DND-41 (cell line): Measurements from ENCODE around the gene SERP2.
"Not testable (repeated sequence)": the region's sequence is repeated elsewhere in the genome, so short reads cannot be mapped to it uniquely, and the experiment has no call there.

Experiments
- ATAC-seq: fragments of 200-7000 bp; cut with Tn5 transposase; 3 replicates; pipeline ENCODE4 v1.9.1; 2021; ENCODE audit warnings: low read depth; ENCODE audit not compliant: insufficient read depth
- DNase-seq: peaks from one replicate; pipeline ENCODE4 v3.0.0-alpha.2; 2020
- H2AFZ ChIP-seq: 2 replicates; pipeline ENCODE4 v1.6.0; 2012; ENCODE audit warnings: low read depth, low read length
- H3K27ac ChIP-seq: 2 replicates; pipeline ENCODE4 v1.5.1; 2012; ENCODE audit warnings: low read length, inconsistent platforms
- H3K27me3 ChIP-seq: fragments of 200-600 bp; sonication (generic); 2 replicates; pipeline ENCODE4 v1.6.0; 2012; ENCODE audit warnings: low read length, mild to moderate bottlenecking, inconsistent platforms; ENCODE audit not compliant: insufficient read depth, poor library complexity
- H3K36me3 ChIP-seq: 2 replicates; pipeline ENCODE4 v1.5.1; 2012; ENCODE audit warnings: low read length, inconsistent platforms; ENCODE audit not compliant: insufficient read depth
- H3K4me1 ChIP-seq: 2 replicates; pipeline ENCODE4 v1.5.1; 2012; ENCODE audit warnings: mild to moderate bottlenecking, low read length; ENCODE audit not compliant: insufficient read depth
- H3K4me2 ChIP-seq: 2 replicates; pipeline ENCODE4 v1.6.0; 2012; ENCODE audit warnings: mild to moderate bottlenecking, moderate library complexity, low read length, inconsistent platforms; ENCODE audit not compliant: insufficient read depth
- H3K4me3 ChIP-seq, 2 experiments: fragments of 200-600 bp in 1 of 2; shearing (Covaris generic) in 1 of 2; 2 replicates each; pipeline ENCODE4 v1.5.1; 2012 to 2016; ENCODE audit warnings: inconsistent platforms in 2 of 2, low read length in 2 of 2, mild to moderate bottlenecking in 2 of 2, low read depth in 1 of 2, moderate library complexity in 1 of 2
- H3K79me2 ChIP-seq: 2 replicates; pipeline ENCODE4 v1.6.0; 2012; ENCODE audit warnings: low read length, inconsistent platforms; ENCODE audit not compliant: insufficient read depth
- H3K9ac ChIP-seq: 2 replicates; pipeline ENCODE4 v1.6.0; 2012; ENCODE audit warnings: low read depth, mild to moderate bottlenecking, inconsistent platforms, low read length, moderate library complexity
- H3K9me3 ChIP-seq: 2 replicates; pipeline ENCODE4 v1.5.1; 2012; ENCODE audit warnings: low read length, moderate library complexity, mild to moderate bottlenecking, inconsistent platforms; ENCODE audit not compliant: insufficient read depth, severe bottlenecking
- H4K20me1 ChIP-seq: 2 replicates; pipeline ENCODE4 v1.6.0; 2012; ENCODE audit warnings: low read length; ENCODE audit not compliant: insufficient read depth
- EZH2 ChIP-seq: IDR thresholded peaks from 3 replicates; pipeline ENCODE4 v1.6.1; 2012; ENCODE audit warnings: borderline replicate concordance, low read depth, mild to moderate bottlenecking, moderate library complexity, low read length, inconsistent platforms; ENCODE audit not compliant: severe bottlenecking
- TF ChIP-seq, protein P1 (sequence below): IDR thresholded peaks from 2 replicates; pipeline ENCODE4 v1.5.1; 2012; ENCODE audit warnings: borderline replicate concordance, low read length, moderate library complexity, mild to moderate bottlenecking; ENCODE audit not compliant: poor library complexity, severe bottlenecking; ENCODE audit errors: extremely low read depth

Gene SERP2

DNA sequence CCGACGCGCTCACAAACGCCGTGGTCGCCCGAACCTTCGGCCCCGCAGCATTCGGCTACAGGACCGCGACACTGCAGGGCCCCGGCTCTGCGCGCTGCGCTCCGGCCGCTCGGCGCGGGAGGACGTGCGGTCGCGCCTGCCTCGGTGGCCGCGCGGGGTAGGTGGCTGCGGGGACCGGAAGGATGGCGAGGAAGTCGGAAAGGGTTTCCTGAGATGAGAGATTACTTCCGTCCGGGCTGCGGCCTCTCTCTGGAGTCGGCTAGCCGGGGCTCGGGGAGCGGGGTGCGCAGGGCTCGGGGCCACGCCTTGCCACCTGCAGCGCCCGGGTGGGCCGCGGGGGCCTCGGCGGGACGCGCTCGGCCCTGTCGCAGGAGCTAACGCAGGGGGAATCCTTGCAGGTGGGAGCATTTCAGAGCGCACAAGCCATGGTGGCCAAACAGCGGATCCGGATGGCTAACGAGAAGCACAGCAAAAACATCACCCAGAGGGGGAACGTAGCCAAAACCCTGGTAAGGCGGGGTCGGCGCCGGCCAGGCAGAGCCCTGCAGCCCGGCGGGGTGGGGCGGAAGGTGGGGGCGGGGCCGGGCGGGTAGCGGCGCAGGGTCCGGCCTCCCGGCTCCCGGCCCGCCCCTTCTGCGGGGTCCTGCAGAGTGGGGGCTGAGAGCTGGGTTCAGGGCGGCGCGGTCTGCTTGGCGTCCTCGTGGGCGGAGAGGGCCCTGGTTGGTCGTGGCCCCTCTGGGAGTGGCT is at the start of gene SERP2:
SERP2 (plus strand) TSS at position 224 of the 747 bp plus-strand sequence; CDS start at position 426, 202 bp downstream.
- Histone ChIP-seq H3K27me3 (no peaks in the 10 kb centered on the region), H3K4me1 (no peaks in the 10 kb centered on the region), H3K9me3 (no peaks in the 10 kb centered on the region), H3K36me3 (no peaks in the 10 kb centered on the region), H3K79me2 (no peaks in the 10 kb centered on the region), H3K4me2 (no peak within 1 kb of the TSS), H3K4me3 (no peak within 1 kb of the TSS), H3K27ac (no peak within 1 kb of the TSS), H4K20me1 (no peaks in the 10 kb centered on the region), H3K9ac (no peak within 1 kb of the TSS), H2AFZ (no peak within 1 kb of the TSS)
- DNase-seq (no peak), ATAC-seq (no peak)
- TF ChIP-seq, protein P1, sequence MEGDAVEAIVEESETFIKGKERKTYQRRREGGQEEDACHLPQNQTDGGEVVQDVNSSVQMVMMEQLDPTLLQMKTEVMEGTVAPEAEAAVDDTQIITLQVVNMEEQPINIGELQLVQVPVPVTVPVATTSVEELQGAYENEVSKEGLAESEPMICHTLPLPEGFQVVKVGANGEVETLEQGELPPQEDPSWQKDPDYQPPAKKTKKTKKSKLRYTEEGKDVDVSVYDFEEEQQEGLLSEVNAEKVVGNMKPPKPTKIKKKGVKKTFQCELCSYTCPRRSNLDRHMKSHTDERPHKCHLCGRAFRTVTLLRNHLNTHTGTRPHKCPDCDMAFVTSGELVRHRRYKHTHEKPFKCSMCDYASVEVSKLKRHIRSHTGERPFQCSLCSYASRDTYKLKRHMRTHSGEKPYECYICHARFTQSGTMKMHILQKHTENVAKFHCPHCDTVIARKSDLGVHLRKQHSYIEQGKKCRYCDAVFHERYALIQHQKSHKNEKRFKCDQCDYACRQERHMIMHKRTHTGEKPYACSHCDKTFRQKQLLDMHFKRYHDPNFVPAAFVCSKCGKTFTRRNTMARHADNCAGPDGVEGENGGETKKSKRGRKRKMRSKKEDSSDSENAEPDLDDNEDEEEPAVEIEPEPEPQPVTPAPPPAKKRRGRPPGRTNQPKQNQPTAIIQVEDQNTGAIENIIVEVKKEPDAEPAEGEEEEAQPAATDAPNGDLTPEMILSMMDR: no peak
- no peak for TF ChIP-seq EZH2

DNA sequence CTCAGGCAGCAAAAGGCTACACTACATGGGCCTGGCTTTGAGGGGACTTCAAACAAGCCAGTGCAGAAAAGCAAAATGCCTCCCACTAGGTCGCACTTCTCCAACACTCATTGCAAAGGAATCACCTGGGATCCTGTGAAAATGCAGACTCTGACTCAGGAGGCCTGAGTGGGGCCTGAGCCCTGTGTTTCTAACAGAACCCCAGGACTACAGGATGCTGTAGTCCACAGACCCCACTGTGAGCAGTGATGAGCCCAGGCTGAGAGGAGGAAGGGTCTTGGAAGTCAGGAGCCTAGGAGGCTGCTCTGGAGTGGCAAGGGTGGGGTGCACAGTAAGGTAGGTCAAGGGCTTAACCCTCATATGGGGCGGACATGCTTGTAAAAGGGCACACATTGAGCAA is 46.7 kb upstream of the SERP2 start:
- Histone ChIP-seq H3K79me2 (no peaks in the 10 kb centered on the region), H2AFZ (no peak overlapping the region), H3K4me2 (no peak overlapping the region), H3K36me3 (no peaks in the 10 kb centered on the region), H3K27ac (no peak overlapping the region), H3K9me3 (no peaks in the 10 kb centered on the region), H4K20me1 (no peaks in the 10 kb centered on the region), H3K4me1 (no peaks in the 10 kb centered on the region), H3K27me3 (no peaks in the 10 kb centered on the region), H3K9ac (no peak overlapping the region), H3K4me3 (no peak overlapping the region)
- no peak for DNase-seq
- ATAC-seq: no peak
- TF ChIP-seq, protein P1: no peak
- TF ChIP-seq EZH2: no peak

DNA sequence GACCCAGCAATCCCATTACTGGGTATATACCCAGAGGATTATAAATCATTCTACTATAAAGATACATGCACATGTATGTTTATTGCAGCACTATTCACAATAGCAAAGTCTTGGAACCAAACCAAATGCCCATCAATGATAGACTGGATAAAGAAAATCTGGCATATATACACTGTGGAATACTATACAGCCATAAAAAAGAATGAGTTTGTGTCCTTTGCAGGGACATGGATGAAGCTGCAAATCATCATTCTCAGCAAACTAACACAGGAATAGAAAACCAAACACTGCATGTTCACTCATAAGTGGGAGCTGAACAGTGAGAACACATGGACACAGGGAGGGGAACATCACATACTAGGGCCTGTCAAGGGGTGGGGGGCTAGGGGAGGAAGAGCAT is 44.6 kb upstream of the SERP2 start:
- not testable (repeated sequence) for H2AFZ ChIP-seq, DNase-seq, ATAC-seq, H3K9me3 ChIP-seq, H4K20me1 ChIP-seq, H3K4me1 ChIP-seq, H3K4me3 ChIP-seq, H3K9ac ChIP-seq, H3K79me2 ChIP-seq, H3K27me3 ChIP-seq, H3K36me3 ChIP-seq, H3K27ac ChIP-seq, H3K4me2 ChIP-seq

DNA sequence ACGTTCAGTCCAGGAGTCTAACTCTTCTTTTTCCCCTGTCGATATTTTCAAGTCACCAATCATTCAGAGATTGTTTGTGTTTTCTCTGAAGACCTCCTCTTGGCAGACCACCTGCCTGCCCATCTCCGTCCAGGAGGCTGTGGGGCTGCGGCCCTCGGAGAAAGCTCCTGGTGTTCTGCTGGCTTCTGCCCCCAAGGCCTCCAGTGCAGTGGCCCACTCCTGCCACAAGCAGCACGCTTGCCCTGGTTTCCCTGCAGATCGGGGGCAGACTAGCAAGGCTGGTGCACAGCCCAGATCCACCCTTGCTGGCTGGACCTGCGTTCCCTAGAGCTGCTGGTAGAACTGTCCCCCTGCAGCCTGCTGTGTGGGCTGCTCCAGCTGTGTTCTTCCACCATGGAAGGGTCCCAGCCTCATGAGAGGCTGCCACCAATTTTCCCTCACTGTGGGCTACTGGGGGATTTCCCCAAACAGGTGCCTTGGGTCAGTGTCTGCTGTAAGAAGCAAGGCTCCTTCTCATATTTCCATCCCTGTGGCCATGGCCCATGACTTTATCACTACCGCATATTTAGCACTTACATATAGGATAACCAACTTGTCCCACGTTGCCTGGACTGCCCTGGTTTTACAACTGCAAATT is 43.6 kb upstream of the SERP2 start:
- Histone ChIP-seq H3K79me2 (no peaks in the 10 kb centered on the region), H3K36me3 (no peaks in the 10 kb centered on the region), H2AFZ (no peak overlapping the region), H3K9ac (no peak overlapping the region), H3K4me2 (no peak overlapping the region), H3K4me1 (peaks cover 8% of the 10 kb centered on the region), H3K27me3 (no peaks in the 10 kb centered on the region), H4K20me1 (no peaks in the 10 kb centered on the region), H3K4me3 (no peak overlapping the region), H3K27ac (no peak overlapping the region), H3K9me3 (no peaks in the 10 kb centered on the region)
- DNase-seq: no peak
- TF ChIP-seq, protein P1: no peak
- no peak for TF ChIP-seq EZH2
- no peak for ATAC-seq
